BE2C (cell line): ENCODE measurements around the gene GSTK1.
"Not testable (repeated sequence)": the region's sequence is repeated elsewhere in the genome, so short reads cannot be mapped to it uniquely, and the experiment has no call there.

ENCODE experiments used
- DNase-seq: peaks from one replicate; pipeline ENCODE4 v3.0.0-alpha.2; 2020
- H3K27me3 ChIP-seq: fragments of 250-450 bp; sonication (Bioruptor Pico); 2 replicates; pipeline ENCODE4 v1.5.1; 2020; ENCODE audit warnings: mild to moderate bottlenecking
- H3K36me3 ChIP-seq: fragments of 250-450 bp; sonication (Bioruptor Pico); 2 replicates; pipeline ENCODE4 v1.5.1; 2020; ENCODE audit warnings: mild to moderate bottlenecking
- H3K4me1 ChIP-seq: fragments of 250-450 bp; sonication (Bioruptor Pico); 2 replicates; pipeline ENCODE4 v1.5.1; 2020
- H3K4me3 ChIP-seq: 2 replicates; pipeline ENCODE4 v1.5.1; 2011; ENCODE audit warnings: low read depth, low read length
- H3K9me3 ChIP-seq: fragments of 250-450 bp; sonication (Bioruptor Pico); 2 replicates; pipeline ENCODE4 v1.5.1; 2020
- CTCF ChIP-seq: IDR thresholded peaks from 2 replicates; pipeline ENCODE4 v1.5.1; 2012; ENCODE audit warnings: mild to moderate bottlenecking, low read depth, low read length

Gene GSTK1

GRCh38 chr7:143286522-143286890 is 23.3 kb downstream of the GSTK1 start:
- Histone ChIP-seq H3K36me3 (peaks cover 14% of the 10 kb centered on the region), H3K9me3 (no peaks in the 10 kb centered on the region), H3K4me1 (peaks cover 12% of the 10 kb centered on the region), H3K27me3 (no peaks in the 10 kb centered on the region), H3K4me3 (no peak overlapping the region)
- no peak for TF ChIP-seq CTCF
- no peak for DNase-seq

- no peaks in the 10 kb centered on the region for H3K27me3 ChIP-seq
- TF ChIP-seq CTCF = no peak
- H3K9me3 ChIP-seq = no peaks in the 10 kb centered on the region
- peaks cover 12% of the 10 kb centered on the region for H3K4me1 ChIP-seq
- H3K4me3 ChIP-seq = peak overlapping the region; percentile 19; the same call in 1 of the 2 replicates
- no peak for DNase-seq
- H3K36me3 ChIP-seq = peaks cover 20% of the 10 kb centered on the region
These were observed 24.2 kb downstream of the GSTK1 start for GRCh38 chr7:143287339-143287934.

- Histone ChIP-seq H3K9me3 (no peaks in the 10 kb centered on the region), H3K4me3 (peak within 1 kb of the TSS; percentile 99), H3K4me1 (peaks cover 12% of the 10 kb centered on the region), H3K27me3 (no peaks in the 10 kb centered on the region), H3K36me3 (peaks cover 25% of the 10 kb centered on the region)
- DNase-seq = peak; percentile 98
- peak; percentile 33 for TF ChIP-seq CTCF
These were observed 24.9 kb downstream of the GSTK1 start, which contains the start of gene CASP2 for GRCh38 chr7:143287935-143288826. CASP2 (plus strand) TSS chr7:143288351; CDS start chr7:143288456, 105 bp downstream.

GRCh38 chr7:143288836-143289235 is 25.6 kb downstream of the GSTK1 start:
- Histone ChIP-seq H3K36me3 (peaks cover 32% of the 10 kb centered on the region), H3K27me3 (no peaks in the 10 kb centered on the region), H3K4me1 (peaks cover 7% of the 10 kb centered on the region), H3K4me3 (peak overlapping the region; percentile 99), H3K9me3 (no peaks in the 10 kb centered on the region)
- TF ChIP-seq CTCF = no peak
- no peak for DNase-seq

- Histone ChIP-seq H3K27me3 (no peaks in the 10 kb centered on the region), H3K4me1 (peaks cover 1% of the 10 kb centered on the region), H3K36me3 (peaks cover 38% of the 10 kb centered on the region), H3K4me3 (peak overlapping the region; percentile 99), H3K9me3 (no peaks in the 10 kb centered on the region)
- DNase-seq = no peak
- TF ChIP-seq CTCF = no peak
These were observed 26.2 kb downstream of the GSTK1 start for GRCh38 chr7:143289421-143289820.

GRCh38 chr7:143289888-143290287 is 26.6 kb downstream of the GSTK1 start:
- not testable (repeated sequence) for H3K4me1 ChIP-seq, H3K9me3 ChIP-seq, H3K27me3 ChIP-seq, DNase-seq
- peaks cover 42% of the 10 kb centered on the region for H3K36me3 ChIP-seq
- H3K4me3 ChIP-seq = peak overlapping the region; percentile 99
